Measurements from ENCODE around the gene NEO1. TPM values are rescaled to one million over a fixed set of nuclear protein-coding genes. Genes with fewer than 3 reads are reported as not detected.

Gene NEO1
- total RNA-seq, 1 donor from 2014 or later, result 24.9 TPM

DNA sequence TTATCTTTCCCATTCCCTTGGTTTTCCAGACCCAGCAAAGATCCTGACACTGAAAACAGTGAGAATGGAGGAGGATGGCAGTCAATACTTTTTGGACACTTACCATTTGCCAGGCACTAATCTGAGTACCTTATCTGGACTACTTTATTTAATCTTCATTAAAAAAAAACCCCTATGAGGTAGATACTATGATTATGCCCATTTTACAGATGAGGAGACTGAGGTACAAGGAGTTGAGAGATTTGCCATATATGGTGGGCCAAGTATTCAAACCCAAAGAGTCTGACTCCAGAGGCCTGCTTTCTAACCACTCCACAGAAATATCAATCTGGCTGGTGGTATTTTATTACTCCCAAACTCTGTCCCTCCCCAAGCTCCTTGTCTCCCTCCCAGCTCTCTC is 296.9 kb downstream of the NEO1 start:
- H3K27ac Mint-ChIP-seq (ENCODE audit: unreplicated experiment), result no peak overlapping the region
- no peaks in the 10 kb centered on the region for H3K36me3 Mint-ChIP-seq (ENCODE audit: unreplicated experiment)
- DNase-seq (ENCODE audit: extremely low spot score, unreplicated experiment), result no peak
- H3K4me1 Mint-ChIP-seq (ENCODE audit: unreplicated experiment), result no peaks in the 10 kb centered on the region
- peaks cover 4% of the 10 kb centered on the region for H3K27me3 Mint-ChIP-seq (ENCODE audit: unreplicated experiment)
- TF ChIP-seq, protein P1, sequence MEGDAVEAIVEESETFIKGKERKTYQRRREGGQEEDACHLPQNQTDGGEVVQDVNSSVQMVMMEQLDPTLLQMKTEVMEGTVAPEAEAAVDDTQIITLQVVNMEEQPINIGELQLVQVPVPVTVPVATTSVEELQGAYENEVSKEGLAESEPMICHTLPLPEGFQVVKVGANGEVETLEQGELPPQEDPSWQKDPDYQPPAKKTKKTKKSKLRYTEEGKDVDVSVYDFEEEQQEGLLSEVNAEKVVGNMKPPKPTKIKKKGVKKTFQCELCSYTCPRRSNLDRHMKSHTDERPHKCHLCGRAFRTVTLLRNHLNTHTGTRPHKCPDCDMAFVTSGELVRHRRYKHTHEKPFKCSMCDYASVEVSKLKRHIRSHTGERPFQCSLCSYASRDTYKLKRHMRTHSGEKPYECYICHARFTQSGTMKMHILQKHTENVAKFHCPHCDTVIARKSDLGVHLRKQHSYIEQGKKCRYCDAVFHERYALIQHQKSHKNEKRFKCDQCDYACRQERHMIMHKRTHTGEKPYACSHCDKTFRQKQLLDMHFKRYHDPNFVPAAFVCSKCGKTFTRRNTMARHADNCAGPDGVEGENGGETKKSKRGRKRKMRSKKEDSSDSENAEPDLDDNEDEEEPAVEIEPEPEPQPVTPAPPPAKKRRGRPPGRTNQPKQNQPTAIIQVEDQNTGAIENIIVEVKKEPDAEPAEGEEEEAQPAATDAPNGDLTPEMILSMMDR (IDR thresholded peaks at IDR 0.05), result no peak
- no peaks in the 10 kb centered on the region for H3K9me3 Mint-ChIP-seq (ENCODE audit: unreplicated experiment)
- no peak overlapping the region for H3K4me3 Mint-ChIP-seq (ENCODE audit: unreplicated experiment)

DNA sequence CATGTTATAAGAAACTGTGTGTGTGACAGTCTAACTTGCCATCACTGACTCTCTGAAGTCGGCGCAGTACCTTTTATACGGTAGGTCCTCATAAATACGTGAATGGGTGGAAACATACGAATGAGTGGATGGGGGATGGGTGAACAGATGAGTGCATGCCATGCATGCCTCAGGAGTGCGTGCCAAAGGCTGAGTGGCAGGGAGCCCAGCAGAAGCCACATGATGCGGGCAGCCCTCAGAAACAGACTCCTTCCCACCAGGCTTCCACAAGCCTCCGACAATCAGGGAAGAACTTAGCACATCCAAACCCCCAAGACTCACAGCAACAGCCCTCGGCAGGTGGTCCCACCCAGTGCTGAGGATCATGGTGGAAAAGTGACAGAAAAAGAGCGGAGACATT is 299.8 kb downstream of the NEO1 start:
- Mint-ChIP-seq H3K4me3 (ENCODE audit: unreplicated experiment) (no peak overlapping the region), H3K4me1 (ENCODE audit: unreplicated experiment) (no peaks in the 10 kb centered on the region), H3K27ac (ENCODE audit: unreplicated experiment) (no peak overlapping the region), H3K27me3 (ENCODE audit: unreplicated experiment) (peaks cover 14% of the 10 kb centered on the region), H3K9me3 (ENCODE audit: unreplicated experiment) (no peaks in the 10 kb centered on the region), H3K36me3 (ENCODE audit: unreplicated experiment) (no peaks in the 10 kb centered on the region)
- DNase-seq (ENCODE audit: extremely low spot score, unreplicated experiment), result no peak
- TF ChIP-seq, protein P1 (IDR thresholded peaks at IDR 0.05), result no peak

DNA sequence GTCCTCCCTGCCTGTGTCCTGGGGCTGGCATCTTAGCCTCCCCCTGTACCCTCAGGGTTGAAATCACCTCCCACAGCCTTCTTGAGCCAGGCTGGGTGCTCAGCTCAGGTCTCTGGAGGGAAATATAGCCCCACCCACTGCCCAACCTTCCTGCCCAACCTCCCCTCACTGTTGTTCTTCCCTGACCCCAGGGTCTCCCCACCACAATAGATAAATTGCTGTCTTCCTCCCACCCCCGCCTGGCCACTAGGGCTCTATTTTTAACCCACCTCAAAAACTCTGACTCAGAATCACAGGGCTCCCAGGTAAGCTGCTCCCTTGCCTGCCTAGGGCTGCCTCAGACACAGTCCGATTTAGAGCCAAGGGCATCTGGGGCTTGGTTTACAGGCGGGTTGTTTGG is 301.5 kb downstream of the NEO1 start:
- Mint-ChIP-seq H3K27me3 (ENCODE audit: unreplicated experiment) (peaks cover 17% of the 10 kb centered on the region), H3K4me3 (ENCODE audit: unreplicated experiment) (no peak overlapping the region), H3K4me1 (ENCODE audit: unreplicated experiment) (no peaks in the 10 kb centered on the region), H3K36me3 (ENCODE audit: unreplicated experiment) (no peaks in the 10 kb centered on the region), H3K27ac (ENCODE audit: unreplicated experiment) (no peak overlapping the region), H3K9me3 (ENCODE audit: unreplicated experiment) (no peaks in the 10 kb centered on the region)
- TF ChIP-seq, protein P1 (IDR thresholded peaks at IDR 0.05), result no peak
- DNase-seq (ENCODE audit: extremely low spot score, unreplicated experiment), result no peak

DNA sequence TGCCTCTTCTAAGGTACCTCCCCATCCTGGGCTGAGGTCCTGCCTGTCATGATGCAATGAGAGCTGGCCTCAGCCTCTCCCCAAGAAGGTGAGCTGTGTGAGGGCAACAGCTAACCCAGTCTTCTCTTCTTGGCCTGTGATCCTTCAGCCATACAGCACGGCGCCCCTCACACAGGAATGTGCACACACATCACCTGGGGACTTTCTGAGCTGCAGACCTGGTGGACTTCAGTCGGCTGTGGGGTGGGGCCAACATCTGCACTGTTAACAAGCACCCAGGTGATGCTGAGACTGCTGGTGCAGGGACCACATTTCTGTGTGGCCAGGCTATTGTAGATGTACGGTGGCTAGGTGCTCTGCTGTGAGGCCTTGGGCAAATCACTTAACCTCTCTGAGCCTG is 302.0 kb downstream of the NEO1 start:
- H3K4me3 Mint-ChIP-seq (ENCODE audit: unreplicated experiment), result no peak overlapping the region
- no peak overlapping the region for H3K27ac Mint-ChIP-seq (ENCODE audit: unreplicated experiment)
- no peaks in the 10 kb centered on the region for H3K36me3 Mint-ChIP-seq (ENCODE audit: unreplicated experiment)
- no peaks in the 10 kb centered on the region for H3K9me3 Mint-ChIP-seq (ENCODE audit: unreplicated experiment)
- peaks cover 18% of the 10 kb centered on the region for H3K27me3 Mint-ChIP-seq (ENCODE audit: unreplicated experiment)
- DNase-seq (ENCODE audit: extremely low spot score, unreplicated experiment), result no peak
- TF ChIP-seq, protein P1 (IDR thresholded peaks at IDR 0.05), result no peak
- no peaks in the 10 kb centered on the region for H3K4me1 Mint-ChIP-seq (ENCODE audit: unreplicated experiment)
